ENCODE measurements around the gene ZBTB3.
"Not testable (repeated sequence)": the region's sequence is repeated elsewhere in the genome, so short reads cannot be mapped to it uniquely, and the experiment has no call there.

Gene ZBTB3

DNA sequence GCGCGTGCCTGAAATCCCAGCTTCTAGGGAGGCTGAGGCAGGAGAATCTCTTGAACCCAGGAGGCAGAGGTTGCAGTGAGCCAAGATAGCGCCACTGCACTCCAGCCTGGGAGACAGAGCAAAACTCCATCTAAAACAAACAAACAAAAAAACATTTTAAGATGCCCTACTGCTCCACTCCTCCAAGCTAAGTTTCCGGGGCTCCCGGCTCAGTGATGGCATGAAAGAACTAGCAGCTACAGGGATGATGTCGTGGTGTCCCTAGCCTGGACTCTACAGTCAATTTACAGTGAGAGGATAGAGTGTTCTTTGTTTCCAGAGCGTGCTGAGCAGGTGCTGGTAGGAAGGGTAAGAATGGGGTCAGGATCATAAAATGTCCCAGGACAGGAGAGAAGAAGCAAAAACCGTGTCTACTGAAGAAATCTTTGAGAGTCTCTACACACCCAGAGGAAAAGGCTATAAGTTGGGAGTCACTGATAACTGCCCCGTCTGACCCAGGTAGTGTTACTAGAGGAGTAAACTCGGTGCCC, 1.2 kb upstream of the ZBTB3 start:
- DNase-seq = no peak

DNA sequence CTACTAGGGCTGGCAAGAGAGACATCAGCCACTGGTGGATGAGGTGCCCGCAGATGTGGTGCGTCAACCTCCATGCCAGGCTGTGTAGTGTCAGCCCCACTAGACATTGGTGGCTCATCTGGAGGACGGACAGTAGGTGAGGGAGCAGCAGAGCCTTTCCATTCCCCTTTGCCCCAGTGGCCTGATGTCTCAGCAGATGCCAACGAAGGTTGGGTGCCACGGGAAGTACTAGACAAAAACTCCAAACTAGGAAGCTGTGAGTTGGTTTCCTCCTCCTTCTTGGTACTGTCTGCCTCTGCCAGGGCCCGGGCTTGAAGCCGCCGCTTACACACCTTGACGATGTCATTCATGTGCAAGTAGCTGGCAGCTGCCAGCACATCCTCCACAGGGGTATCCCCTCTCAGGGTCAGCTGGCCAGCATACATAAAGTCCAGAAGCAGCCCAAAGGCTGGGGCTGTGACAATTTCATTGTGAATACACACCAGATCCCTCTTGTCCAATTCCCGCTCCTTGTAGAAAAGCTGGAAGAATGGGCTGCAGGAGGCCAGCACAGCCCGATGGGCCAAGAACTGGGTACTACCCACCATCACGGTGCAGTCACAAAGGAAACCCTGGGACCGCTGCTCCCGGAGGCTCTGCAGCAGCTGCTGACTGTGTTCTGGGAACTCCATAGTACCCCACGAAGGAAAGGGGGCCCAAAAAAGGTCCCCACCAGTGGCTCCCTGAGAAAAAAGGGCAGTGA, 795 bp downstream of the ZBTB3 start:
- DNase-seq = no peak

DNA sequence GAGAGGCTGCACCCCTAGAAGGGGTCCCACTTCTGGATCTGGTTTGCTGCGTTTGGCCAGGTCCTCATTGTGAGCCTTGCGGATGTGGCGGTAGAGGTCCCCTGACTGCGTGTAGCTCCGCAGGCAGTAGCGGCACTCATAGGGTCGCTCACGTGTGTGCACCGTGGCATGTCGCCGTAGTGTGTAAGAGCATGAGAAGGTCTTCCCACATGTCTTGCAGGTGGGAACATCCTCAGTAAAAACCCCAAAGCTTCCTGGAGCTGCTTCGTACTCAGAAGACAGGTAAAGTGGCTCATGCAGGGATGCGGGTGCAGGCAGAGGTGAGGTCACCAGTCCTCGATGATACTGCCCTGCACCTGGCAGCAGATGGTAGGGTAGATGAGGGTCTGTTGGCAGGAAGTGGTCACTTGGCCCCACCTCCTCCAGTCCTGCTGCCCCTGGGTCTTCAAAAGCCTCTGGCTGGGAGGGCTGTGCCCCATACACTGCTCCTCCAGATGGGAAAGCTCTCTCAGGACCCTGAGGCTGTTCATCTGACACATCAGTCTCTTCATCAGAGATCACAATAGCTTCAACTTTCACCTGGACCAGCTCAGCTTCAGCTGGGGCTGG, 1.7 kb downstream of the ZBTB3 start:
- no peak for DNase-seq

DNA sequence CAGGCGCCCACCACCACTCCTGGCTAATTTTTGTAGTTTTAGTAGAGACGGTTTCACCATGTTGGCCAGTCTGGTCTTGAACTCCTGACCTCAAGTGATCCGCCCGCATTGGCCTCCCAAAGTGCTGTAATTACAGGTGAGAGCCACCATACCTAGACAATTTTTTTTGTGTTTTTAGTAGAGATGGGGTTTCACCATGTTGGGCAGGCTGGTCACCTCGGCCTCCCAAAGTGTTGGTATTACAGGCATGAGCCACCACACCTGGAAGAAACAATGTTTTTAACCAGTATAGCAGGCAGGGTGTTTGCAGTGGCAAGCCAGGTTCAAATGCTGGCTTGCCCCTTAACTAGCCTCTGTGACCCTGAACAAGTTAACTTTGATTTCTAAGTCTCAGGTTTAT, 4.0 kb downstream of the ZBTB3 start:
- not testable (repeated sequence) for DNase-seq

DNA sequence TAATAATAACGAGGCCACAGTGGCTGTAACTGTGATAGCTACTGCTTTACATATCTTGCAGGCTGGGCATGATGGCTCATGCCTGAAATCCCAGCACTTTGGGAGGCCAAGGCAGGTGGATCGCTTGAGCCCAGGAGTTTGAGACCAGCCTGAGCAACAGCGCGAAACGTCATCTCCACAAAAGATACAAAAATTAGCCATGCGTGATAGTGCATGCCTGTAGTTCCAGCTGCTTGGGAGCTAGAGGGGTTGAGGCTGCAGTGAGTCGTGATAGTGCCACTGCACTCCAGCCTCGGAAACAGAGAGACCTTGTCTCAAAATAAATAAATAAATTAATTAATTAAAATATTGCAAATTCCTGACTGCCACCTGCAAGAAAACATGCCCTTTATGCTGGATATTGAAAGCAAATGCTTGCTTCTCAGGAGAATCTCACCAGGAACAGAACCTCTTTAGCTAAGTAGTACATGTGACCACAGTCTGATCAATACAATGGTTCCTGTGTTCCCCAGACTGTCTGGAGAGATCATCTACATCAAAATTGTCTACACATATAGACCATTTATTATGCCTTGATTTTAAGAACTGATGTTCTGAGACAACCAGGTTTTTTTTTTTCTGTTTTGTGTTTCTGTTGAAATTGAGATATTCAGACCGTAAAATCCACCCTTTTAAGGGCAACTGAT, 6.3 kb downstream of the ZBTB3 start:
- DNase-seq = no peak

DNA sequence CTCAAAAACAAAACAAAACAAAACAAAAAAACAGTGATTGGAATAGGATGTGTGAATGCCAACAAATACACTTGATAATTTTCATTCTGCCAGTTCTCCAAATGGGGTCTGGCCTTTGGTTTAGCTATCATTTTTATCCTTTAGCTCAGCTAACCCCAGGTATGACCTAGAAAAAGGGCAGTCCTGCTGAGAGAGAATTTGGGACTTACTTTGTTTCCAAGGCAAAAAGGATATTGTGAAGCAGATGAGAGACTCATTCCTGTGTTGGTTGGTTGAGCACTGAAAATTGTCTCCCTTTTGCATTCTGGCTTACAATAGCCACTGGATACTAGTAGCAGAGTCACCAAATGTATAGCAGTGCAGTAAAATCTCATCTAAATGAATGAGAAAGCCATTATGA, 16.8 kb downstream of the ZBTB3 start:
- no peak for DNase-seq

DNA sequence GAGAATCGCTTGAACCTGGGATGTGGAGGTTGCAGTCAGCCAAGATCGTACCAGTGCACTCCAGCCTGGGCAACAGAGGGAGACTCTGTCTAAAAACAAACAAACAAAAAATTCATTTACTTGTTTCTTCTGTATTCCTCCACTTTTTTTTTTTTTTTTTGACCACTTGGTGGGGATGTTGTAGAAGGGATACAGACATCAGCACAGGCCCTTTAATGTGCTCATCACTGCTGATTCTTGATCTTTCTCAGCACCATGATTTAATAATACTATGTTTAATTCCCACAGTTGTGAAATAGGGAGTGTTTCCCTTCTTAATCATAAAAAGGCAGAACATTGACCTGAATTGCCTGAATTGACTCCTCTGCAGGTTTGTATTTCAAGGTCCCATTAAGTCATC, 21.1 kb downstream of the ZBTB3 start:
- peak in 1 of 5 donors; percentile 42 for DNase-seq

DNA sequence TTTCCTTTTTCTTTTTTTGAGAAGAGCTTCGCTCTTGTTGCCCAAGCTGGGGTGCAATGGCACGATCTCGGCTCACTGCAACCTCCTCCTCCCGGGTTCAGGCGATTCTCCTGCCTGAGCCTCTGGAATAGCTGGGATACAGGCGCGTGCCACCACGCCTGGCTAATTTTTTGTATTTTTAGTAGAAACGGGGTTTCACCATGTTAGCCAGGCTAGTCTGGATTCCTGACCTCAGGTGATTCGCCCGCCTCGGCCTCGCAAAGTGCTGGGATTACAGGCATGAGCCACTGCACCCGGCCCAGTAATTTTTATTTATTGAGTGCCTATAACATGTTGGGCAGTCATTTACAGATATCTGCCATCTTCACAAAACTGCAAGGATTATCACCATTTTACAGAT, 23.9 kb downstream of the ZBTB3 start:
- DNase-seq = not testable (repeated sequence)

DNA sequence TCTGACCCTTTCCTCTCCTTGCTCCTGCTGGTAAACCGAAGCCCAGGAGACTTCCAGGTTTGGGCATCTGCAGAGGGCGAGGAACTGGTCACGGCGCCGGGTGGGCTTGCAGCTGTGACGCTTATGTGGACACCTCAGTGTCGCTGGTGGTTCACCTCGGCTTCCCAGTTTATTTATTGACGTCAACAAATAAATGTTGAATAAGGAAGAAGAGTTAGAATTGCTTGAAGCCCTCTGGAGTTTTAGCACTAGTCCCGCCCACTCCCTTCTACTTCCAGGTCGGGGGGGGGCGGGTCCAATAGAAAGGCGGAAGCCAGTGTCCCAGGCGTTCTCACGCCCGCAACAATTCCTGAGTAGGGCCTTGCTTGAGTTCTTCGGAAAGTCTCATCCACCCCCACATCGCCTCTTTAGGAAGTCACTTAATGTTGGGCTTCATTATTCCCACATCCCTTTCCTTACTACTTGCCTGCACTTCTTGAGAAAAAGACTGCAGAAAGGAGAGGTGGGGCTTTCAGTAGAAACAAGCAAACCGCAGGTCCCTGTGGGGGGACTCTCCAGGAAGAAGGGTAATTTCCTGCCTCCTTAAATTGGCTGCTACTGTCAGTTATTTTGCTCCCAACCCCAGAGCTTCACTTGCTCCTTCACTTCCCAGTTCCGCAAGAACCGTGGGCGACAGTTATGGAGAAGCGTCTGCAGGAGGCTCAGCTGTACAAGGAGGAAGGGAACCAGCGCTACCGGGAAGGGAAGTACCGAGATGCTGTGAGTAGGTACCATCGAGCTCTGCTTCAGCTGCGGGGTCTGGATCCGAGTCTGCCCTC, 25.6 kb downstream of the ZBTB3 start, which contains the start of gene TTC9C:
Gene TTC9C, plus strand, starts transcription at position 316 of the 818 bp plus-strand sequence. Its CDS starts 363 bp downstream, at position 679.
- peak; percentile 68 to 87 (median 82) for DNase-seq

DNA sequence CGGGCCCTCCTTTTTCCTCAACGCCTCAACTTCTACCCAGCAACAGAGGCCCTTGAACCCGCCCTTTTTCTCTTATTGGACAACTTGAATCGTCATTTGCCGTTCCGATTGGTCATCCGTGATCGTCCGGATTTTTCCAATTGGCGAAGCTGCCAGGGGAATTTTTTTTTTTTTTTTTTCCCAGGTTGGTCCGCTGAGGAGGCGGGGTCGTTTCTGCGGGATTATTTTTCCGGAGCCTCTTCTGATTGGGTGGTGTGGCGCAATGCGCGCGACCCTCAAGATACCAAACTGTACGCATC, 26.1 kb downstream of the ZBTB3 start:
- peak; percentile 69 to 96 (median 81) for DNase-seq

DNA sequence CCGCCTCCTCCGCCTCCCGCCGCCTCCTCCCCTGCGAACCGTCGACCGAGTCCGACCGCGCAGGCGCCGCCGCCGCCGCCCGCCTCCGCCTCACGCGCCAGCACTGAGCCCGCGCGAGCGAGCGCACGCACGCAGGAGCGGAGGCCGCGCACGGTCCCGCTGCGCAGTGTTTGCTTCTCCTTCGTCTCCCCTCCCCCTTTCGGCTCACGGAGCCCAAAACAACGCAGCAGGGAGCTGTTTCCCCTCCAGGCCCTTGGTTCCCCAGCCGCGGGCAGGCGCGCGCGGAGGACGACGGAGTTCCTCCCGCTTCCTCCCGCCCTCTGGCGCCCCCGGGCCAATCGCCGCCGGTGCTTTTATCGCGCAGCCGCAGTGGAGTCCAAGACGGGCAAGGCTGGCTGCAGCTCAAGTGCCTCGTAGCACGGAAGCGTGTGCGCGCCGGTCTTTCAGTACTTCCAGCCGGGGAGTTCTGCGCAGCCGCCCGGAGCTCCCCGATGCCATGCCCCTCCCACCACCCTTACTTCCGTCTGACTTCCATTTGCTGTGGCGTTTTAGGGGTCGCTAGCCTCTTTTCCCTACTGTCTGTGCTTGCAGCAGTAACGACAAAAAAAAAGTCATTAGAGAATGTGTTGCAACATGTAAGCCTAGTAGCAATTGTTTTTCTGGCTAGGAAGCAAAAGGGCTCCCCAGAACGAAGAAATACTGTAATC, 26.6 kb downstream of the ZBTB3 start, which contains the start of gene HNRNPUL2:
Gene HNRNPUL2, minus strand, starts transcription at position 293 of the 707 bp plus-strand sequence. CDS start 301 bp downstream, outside the sequence.
- peak; percentile 98 to 99 (median 99) for DNase-seq

DNA sequence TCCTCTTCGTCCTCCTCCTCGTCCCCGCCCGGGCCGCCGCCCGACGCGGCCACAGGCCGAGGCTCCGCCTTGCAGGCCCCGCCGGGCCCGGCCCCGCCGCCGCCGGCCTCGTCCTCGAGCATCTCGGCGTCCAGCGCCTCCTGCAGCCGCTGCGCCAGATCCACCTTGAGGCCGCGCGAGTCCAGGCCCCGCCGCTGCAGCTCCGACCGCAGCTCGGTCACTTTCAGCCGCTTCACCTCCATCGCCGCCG, 27.1 kb downstream of the ZBTB3 start:
- DNase-seq = no peak

DNA sequence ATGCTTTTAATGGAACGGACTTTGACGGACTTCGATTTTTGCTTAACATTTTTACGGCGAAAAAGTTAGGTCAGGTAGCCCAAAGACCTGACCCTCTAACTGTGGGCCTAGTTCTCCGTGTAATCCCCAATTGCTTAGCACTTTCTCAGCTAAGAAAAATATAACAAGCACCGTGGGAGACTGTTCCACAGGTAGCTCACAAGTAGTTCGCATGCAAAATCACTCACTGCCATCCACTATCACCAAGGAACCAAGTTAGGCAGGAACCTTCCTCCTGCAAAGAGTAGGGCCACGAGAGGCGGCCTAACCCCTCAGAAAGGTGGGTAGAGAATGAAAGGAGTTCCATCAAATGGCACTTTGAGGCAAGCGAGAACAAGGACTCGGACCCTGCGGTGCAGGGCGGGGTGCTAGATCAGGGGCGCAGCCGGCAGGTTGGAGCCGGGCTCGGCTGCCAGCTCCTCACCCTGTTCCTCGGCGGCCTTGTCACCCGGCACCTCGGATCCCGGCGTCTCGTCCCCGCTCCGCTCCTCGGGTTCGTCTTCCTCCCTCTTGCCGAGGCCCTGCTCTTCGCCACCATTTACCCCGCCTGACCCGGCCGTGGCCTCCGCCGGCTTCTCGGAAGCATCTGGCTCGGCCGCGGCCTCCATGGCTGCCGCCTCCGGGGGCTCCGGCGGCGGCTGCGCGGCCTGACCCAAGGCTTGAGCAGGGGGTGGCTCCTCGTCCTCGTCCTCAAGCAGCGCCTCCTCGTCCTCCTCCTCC, 27.6 kb downstream of the ZBTB3 start:
- peak in 1 of 5 donors; percentile 23 for DNase-seq

DNA sequence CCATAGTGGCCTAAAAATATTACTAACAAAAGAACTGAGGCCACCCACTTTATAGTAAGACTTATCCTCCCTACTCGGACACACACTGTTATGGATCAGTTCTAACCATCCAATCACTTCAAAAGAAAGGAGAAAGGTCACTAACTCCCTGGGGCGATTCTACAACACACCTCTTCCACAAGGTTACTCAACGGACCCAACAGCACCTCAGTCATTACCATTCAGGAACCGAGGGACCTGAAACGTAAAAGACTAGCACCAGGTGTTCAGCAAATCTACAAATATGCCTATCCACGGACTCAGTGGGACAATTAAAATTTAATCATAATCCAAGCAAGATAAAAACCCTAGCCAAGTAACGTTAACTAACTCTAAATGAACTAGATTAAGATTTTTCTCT, 28.3 kb downstream of the ZBTB3 start:
- DNase-seq = no peak

DNA sequence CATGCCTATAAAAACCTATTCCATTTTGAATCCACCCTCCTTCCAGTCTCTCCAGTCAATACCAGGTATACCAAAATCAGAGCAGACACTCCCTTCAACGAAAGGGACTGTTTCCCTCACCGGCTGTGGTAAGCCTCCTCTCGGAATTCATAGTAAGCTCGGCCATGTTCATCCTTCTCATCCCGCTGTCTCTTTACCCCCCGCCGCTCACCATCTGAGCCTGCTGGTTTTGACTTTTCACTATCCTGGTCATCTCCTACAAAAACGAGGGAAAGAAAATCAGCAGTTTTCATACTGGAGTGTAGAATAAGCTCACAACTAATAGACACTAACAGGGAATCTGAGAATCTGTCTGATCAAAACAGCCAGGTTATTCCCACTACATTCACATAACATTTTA, 29.8 kb downstream of the ZBTB3 start:
- DNase-seq = no peak

DNA sequence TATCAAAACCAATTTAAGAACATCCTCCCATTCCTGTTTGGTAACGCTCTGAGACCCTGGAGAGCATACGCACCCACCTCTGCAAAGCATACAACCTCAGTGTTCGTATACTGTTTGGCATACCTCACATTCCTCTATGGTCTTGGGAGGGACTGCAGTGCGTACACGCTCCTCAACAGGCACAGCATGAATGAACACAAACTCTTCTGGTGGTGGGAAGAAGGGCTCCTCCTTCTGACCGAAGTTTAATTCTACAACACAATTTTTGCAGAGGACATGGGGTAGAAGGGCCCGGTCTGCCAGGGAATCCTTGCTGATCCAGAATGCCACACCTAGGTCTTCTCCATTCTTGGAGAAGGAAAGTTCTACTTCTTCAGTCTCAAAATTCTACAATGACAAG, 32.0 kb downstream of the ZBTB3 start:
- DNase-seq = no peak

DNA sequence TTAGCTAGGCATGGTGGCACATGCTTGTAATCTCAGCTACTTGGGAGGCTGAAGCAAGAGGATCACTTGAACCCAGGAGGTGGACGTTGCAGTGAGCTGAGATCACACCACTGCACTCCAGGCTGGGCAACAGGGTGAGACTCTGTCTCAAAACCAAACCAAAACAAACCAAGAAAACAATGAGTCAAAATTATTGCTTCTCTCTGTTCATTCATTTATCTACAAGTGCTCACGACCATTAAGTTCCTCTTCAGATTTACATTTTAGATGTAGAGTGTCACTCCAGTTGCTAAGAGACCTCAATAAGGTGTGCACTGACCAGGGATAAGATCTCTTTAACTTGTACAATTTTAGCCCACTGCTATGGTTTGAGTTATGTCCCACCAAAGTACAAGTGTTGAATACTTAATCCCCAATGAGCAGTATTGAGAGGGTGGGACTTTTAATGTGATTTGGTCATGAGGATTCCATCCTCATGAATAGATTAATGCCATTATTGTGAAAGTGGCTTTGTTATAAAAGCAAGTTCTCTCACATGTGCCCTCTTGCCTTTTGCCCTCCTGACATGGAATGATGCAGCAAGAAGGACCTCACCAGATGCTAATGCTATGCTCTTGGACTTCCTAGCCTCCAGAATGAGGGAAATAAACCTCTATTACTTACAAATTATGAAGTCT, 34.5 kb downstream of the ZBTB3 start:
- DNase-seq = no peak

DNA sequence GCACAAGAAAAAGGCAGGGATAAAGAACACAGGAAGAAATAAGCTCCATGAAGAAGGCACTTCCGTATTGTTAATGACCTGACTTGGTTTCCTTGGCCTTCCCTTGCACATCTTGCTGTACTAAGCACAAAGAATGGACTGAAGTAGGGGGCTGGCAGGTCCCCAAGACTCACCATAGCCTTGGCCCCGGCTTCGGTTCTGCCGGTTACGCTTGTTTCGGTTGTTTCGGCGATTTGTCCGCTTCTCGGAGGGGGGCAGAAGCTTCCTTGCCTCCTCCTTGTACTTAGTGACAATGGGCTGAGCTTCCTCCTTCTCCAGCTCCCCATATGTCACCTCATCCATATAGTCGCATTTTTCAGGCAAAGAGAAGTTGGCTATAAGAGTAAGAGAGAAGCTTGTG, 37.1 kb downstream of the ZBTB3 start:
- no peak for DNase-seq

DNA sequence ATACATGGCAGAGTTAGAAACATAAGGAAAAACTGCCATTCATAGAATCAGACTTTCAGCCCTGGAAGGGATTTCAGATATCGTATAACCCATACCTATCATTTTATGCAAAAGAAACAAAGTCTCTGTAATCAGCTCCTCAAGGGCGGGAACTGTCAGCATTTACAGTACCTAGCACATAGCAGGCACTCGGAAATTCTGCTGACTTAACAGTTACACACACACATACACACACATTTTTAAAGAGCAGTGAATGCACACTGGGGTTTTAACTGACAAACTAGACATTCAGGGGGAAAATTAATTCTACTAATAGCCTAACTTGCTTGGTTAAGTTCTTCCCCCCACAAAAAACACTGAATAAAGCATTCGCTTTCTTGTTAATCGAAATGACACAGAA, 37.8 kb downstream of the ZBTB3 start:
- DNase-seq = no peak

DNA sequence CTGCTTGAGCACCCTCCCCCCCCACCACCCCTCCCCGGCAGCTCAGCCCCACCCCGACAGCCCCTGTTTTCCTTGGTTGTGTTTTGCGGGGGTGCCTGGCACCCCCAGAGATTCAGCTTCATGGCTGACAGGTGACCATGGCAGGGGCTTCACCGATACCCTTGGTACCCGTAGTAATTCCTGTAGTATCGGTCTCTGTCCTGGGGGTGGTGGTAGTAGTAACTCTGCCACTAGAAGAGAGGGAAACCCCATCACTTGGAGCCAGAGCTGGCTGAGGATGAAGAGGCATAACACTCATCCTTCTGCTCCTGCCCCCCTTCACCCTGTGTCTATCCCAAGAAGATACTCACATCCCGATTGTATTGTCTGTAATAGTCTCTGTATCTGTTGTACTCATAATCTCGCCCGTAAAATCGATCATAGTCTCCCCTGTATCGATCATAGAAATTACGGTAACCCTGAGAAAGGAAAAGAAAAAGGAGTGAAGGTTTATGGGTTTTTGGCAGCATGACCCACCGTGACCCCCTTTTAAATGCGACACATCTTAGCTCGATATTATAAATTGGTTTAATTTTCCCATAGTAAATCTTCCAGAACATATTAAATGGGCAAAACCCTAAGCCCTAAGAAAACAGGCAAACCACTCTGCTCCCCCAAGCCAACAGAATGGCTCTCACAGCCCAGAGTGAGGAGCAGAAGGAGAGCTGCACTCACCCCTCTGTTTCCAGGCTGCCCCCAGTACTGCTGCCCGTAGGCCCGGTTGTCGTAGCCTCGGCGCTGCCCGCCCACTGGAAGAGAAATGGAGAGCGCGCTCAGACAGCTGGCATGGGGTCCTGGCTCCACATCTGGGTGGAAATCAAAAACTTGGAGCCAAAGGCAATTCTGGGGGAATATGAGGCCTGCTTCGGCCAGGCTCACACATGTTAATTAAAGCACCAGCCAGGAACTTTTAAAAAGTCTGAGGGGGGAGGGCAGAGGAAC, 38.5 kb downstream of the ZBTB3 start:
- DNase-seq = no peak
